Measurements from ENCODE around the gene BUB1B.

- TF ChIP-seq CTCF (IDR thresholded peaks at IDR 0.05) (no peak), POLR2AphosphoS5 (IDR thresholded peaks at IDR 0.05) (no peak), POLR2A (IDR thresholded peaks at IDR 0.05) (no peak)
Measured at GRCh38 chr15:40242601-40243000, 81.7 kb downstream of the BUB1B start.

Measured in sigmoid colon (tissue), 4 donors.